RWPE1 (cell line): ENCODE results near the gene SPAG16.

Experiments
- CTCF ChIA-PET: fragments of 350-600 bp; sonication (Branson Sonifier 250); formaldehyde crosslinking; extraction: SDS; loops from one replicate; lab custom pipeline; 2021; lab: Yijun Ruan, JAX
- POLR2A ChIA-PET: fragments of 400-600 bp; formaldehyde crosslinking; extraction: SDS; loops from one replicate; lab custom pipeline; 2020; ENCODE audit warnings: antibody characterized with exemption; ENCODE audit not compliant: low non-redundant PET; lab: Yijun Ruan, JAX
- DNase-seq: peaks from one replicate; pipeline ENCODE4 v3.0.0; 2012; ENCODE audit warnings: low spot score
- H3K27ac ChIP-seq: fragments of 450-650 bp; 2 replicates; pipeline ENCODE4 v1.5.1; 2017
- CTCF ChIP-seq: fragments of 450-650 bp; conservative IDR thresholded peaks from 2 replicates; pipeline ENCODE4 v1.5.1; 2017; ENCODE audit warnings: low read depth, mild to moderate bottlenecking

SPAG16 gene

GRCh38 chr2:213723041-213723560, 438.8 kb downstream of the SPAG16 start:
- CTCF ChIA-PET, result interaction anchor here (0.6 kb wide), 1 partner anchor 234 kb away, joined by 3 read pairs; no protein-coding TSS in a partner anchor
- POLR2A ChIA-PET, result no interaction called here
- DNase-seq, result no peak
- no peak for TF ChIP-seq CTCF
- no peak overlapping the region for H3K27ac ChIP-seq

GRCh38 chr2:213723707-213724106, 439.4 kb downstream of the SPAG16 start:
- ChIA-PET CTCF (no interaction called here), POLR2A (no interaction called here)
- TF ChIP-seq CTCF, result no peak
- no peak for DNase-seq
- H3K27ac ChIP-seq, result no peak overlapping the region

- ChIA-PET POLR2A (no interaction called here), CTCF (interaction anchor here (0.5 to 0.6 kb wide), 2 partner anchors 14 to 23 kb away, joined by 3 to 4 read pairs; no protein-coding TSS in a partner anchor)
- DNase-seq, result no peak
- no peak overlapping the region for H3K27ac ChIP-seq
- no peak for TF ChIP-seq CTCF
Observed at GRCh38 chr2:213726101-213726500, 441.8 kb downstream of the SPAG16 start.

GRCh38 chr2:213733893-213734292, 449.6 kb downstream of the SPAG16 start:
- CTCF ChIA-PET, result no interaction called here
- no peak for DNase-seq
- no peak overlapping the region for H3K27ac ChIP-seq
- POLR2A ChIA-PET, result interaction anchor here (0.7 kb wide), 1 partner anchor 391 kb away, joined by 4 read pairs; no protein-coding TSS in a partner anchor
- no peak for TF ChIP-seq CTCF

- no peak for DNase-seq
- no peak for TF ChIP-seq CTCF
- CTCF ChIA-PET, result interaction anchor here (0.6 to 1.2 kb wide), 2 partner anchors 15 to 18 kb away, joined by 3 to 4 read pairs; no protein-coding TSS in a partner anchor
- H3K27ac ChIP-seq, result no peak overlapping the region
- POLR2A ChIA-PET, result no interaction called here
Observed at GRCh38 chr2:213740453-213740852, 456.2 kb downstream of the SPAG16 start.

- TF ChIP-seq CTCF, result no peak
- no peak for DNase-seq
- H3K27ac ChIP-seq, result no peak overlapping the region
- POLR2A ChIA-PET, result no interaction called here
- CTCF ChIA-PET, result interaction anchor here (0.6 to 0.7 kb wide), 2 partner anchors 35 to 1219 kb away, joined by 4 to 6 read pairs; no protein-coding TSS in a partner anchor
Observed at GRCh38 chr2:213751446-213751845, 467.2 kb downstream of the SPAG16 start.
